Body of pancreas (tissue), 4 donors: ENCODE measurements around the gene MTA1.

Source experiments
- POLR2A ChIP-seq, 3 donors: fragments of 450-650 bp; IDR thresholded peaks; one replicate each; pipeline ENCODE4 v1.6.1; 2016; ENCODE audit warnings: antibody characterized with exemption in 3 of 3, mild to moderate bottlenecking in 2 of 3
- TF ChIP-seq, protein P1 (sequence below), 7 experiments: fragments of 450-650 bp in 4 of 7; fragments of 200-600 bp in 3 of 7; sonication (generic) in 3 of 7; IDR thresholded peaks; one replicate each; pipeline ENCODE4 v1.5.1; 2016 to 2019; ENCODE audit warnings: antibody characterized with exemption in 7 of 7

GRCh38 chr14:105452963-105453362 lies 33.3 kb downstream of the MTA1 start:
- TF ChIP-seq, protein P1, sequence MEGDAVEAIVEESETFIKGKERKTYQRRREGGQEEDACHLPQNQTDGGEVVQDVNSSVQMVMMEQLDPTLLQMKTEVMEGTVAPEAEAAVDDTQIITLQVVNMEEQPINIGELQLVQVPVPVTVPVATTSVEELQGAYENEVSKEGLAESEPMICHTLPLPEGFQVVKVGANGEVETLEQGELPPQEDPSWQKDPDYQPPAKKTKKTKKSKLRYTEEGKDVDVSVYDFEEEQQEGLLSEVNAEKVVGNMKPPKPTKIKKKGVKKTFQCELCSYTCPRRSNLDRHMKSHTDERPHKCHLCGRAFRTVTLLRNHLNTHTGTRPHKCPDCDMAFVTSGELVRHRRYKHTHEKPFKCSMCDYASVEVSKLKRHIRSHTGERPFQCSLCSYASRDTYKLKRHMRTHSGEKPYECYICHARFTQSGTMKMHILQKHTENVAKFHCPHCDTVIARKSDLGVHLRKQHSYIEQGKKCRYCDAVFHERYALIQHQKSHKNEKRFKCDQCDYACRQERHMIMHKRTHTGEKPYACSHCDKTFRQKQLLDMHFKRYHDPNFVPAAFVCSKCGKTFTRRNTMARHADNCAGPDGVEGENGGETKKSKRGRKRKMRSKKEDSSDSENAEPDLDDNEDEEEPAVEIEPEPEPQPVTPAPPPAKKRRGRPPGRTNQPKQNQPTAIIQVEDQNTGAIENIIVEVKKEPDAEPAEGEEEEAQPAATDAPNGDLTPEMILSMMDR (IDR thresholded peaks at IDR 0.05) = no peak
- TF ChIP-seq POLR2A (IDR thresholded peaks at IDR 0.05) = no peak
